ENCODE measurements around the gene ZNF750.

DNA sequence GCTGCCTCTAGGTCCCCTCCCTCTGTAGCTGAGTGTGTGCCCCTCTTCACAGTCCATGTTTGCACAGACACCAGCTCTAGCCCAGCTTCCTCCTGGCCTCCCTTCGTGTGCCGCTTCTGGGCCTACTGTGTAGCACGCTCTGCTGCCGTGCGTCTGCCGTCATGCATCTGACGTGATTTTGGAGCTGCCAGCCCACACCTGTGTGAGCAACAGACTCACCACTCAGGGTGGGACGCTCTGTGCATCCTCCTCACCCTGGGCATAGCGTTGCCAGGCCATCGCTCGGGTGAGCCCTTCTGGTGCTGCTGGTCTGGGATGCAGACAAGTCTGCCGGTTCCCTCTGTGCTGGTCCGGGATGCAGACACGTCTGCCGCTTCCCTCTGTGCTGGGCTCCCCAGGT, 39.4 kb upstream of the ZNF750 start:
- TF ChIP-seq, protein P1, sequence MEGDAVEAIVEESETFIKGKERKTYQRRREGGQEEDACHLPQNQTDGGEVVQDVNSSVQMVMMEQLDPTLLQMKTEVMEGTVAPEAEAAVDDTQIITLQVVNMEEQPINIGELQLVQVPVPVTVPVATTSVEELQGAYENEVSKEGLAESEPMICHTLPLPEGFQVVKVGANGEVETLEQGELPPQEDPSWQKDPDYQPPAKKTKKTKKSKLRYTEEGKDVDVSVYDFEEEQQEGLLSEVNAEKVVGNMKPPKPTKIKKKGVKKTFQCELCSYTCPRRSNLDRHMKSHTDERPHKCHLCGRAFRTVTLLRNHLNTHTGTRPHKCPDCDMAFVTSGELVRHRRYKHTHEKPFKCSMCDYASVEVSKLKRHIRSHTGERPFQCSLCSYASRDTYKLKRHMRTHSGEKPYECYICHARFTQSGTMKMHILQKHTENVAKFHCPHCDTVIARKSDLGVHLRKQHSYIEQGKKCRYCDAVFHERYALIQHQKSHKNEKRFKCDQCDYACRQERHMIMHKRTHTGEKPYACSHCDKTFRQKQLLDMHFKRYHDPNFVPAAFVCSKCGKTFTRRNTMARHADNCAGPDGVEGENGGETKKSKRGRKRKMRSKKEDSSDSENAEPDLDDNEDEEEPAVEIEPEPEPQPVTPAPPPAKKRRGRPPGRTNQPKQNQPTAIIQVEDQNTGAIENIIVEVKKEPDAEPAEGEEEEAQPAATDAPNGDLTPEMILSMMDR (tag by site-specific recombination; IDR thresholded peaks at IDR 0.05) = no peak
- TF ChIP-seq ZNF24 (tag by site-specific recombination; IDR thresholded peaks at IDR 0.05) = no peak

Measured in HEK293 (cell line).